GM21529 (cell line): Measurements from ENCODE around the gene PCSK5.

Source experiments
- ATAC-seq: cut with Tn5 transposase; IDR thresholded peaks from one replicate; pipeline ENCODE4 v1.9.1; 2021; ENCODE audit not compliant: unreplicated experiment

PCSK5 gene

GRCh38 chr9:75998096-75998780 is 107.8 kb downstream of the PCSK5 start:
- no peak for ATAC-seq

GRCh38 chr9:76001459-76001858 is 111.0 kb downstream of the PCSK5 start:
- ATAC-seq: no peak

- no peak for ATAC-seq
These were observed 112.6 kb downstream of the PCSK5 start for GRCh38 chr9:76003041-76003440.

GRCh38 chr9:76004526-76004925 is 114.1 kb downstream of the PCSK5 start:
- peak; percentile 82 for ATAC-seq

GRCh38 chr9:76007935-76008334 is 117.5 kb downstream of the PCSK5 start:
- no peak for ATAC-seq

GRCh38 chr9:76013809-76014208 is 123.3 kb downstream of the PCSK5 start:
- no peak for ATAC-seq

- no peak for ATAC-seq
These were observed 127.8 kb downstream of the PCSK5 start for GRCh38 chr9:76018235-76018634.

- no peak for ATAC-seq
These were observed 128.3 kb downstream of the PCSK5 start for GRCh38 chr9:76018761-76019160.

- ATAC-seq: no peak
These were observed 130.2 kb downstream of the PCSK5 start for GRCh38 chr9:76020652-76021051.

- no peak for ATAC-seq
These were observed 131.8 kb downstream of the PCSK5 start for GRCh38 chr9:76022317-76022716.

- ATAC-seq: no peak
These were observed 133.3 kb downstream of the PCSK5 start for GRCh38 chr9:76023715-76024195.

GRCh38 chr9:76025286-76025685 is 134.8 kb downstream of the PCSK5 start:
- ATAC-seq: no peak

- ATAC-seq: no peak
These were observed 136.3 kb downstream of the PCSK5 start for GRCh38 chr9:76026796-76027195.

GRCh38 chr9:76027416-76027815 is 136.9 kb downstream of the PCSK5 start:
- ATAC-seq: no peak

GRCh38 chr9:76027861-76028260 is 137.4 kb downstream of the PCSK5 start:
- ATAC-seq: no peak

- no peak for ATAC-seq
These were observed 141.7 kb downstream of the PCSK5 start for GRCh38 chr9:76032038-76032796.

- ATAC-seq: no peak
These were observed 142.4 kb downstream of the PCSK5 start for GRCh38 chr9:76032797-76033373.

- ATAC-seq: no peak
These were observed 143.6 kb downstream of the PCSK5 start for GRCh38 chr9:76034049-76034448.

- ATAC-seq: no peak
These were observed 146.3 kb downstream of the PCSK5 start for GRCh38 chr9:76036762-76037161.

GRCh38 chr9:76037587-76038225 is 147.2 kb downstream of the PCSK5 start:
- no peak for ATAC-seq

GRCh38 chr9:76038431-76038830 is 148.0 kb downstream of the PCSK5 start:
- no peak for ATAC-seq
